ENCODE measurements around the gene STAT5B. TPM values are rescaled to one million over a fixed set of nuclear protein-coding genes. Genes with fewer than 3 reads are reported as not detected.

The STAT5B gene
- total and polyA plus RNA-seq, 2 of the 8 experiments (the other 6 are each of a cell fraction or from before 2014, with no cell fraction given): 35.3 to 52.6 TPM

DNA sequence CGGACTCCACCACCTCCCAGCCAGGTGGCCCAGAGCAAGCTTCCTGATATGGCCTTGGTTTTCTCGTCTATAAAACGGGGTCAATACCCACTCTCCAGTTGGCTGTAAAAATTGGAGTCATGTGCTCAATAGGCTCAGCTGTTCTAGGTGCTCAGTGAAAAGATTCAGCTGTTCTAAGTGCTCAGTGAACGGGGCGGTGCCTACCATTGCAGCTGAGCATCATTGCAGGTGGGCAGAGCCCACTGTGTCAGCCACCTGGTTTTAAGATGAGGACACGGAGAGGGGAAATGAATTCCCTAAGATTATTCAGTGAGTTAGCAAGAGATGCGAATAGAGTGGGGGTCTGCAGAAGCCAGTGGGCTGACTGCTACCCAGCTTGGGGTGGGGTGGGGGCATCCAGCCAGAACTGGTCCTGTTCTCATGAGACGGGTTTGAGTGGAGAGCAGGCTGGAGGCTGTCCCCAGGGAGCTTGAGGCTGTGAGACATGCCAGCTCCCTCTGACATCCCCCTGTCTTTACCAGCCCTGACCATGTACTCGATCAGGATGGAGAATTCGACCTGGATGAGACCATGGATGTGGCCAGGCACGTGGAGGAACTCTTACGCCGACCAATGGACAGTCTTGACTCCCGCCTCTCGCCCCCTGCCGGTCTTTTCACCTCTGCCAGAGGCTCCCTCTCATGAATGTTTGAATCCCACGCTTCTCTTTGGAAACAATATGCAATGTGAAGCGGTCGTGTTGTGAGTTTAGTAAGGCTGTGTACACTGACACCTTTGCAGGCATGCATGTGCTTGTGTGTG, 34.0 kb upstream of the STAT5B start (continued):
- TF ChIP-seq, protein P1, sequence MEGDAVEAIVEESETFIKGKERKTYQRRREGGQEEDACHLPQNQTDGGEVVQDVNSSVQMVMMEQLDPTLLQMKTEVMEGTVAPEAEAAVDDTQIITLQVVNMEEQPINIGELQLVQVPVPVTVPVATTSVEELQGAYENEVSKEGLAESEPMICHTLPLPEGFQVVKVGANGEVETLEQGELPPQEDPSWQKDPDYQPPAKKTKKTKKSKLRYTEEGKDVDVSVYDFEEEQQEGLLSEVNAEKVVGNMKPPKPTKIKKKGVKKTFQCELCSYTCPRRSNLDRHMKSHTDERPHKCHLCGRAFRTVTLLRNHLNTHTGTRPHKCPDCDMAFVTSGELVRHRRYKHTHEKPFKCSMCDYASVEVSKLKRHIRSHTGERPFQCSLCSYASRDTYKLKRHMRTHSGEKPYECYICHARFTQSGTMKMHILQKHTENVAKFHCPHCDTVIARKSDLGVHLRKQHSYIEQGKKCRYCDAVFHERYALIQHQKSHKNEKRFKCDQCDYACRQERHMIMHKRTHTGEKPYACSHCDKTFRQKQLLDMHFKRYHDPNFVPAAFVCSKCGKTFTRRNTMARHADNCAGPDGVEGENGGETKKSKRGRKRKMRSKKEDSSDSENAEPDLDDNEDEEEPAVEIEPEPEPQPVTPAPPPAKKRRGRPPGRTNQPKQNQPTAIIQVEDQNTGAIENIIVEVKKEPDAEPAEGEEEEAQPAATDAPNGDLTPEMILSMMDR (IDR thresholded peaks at IDR 0.05; ENCODE audit: control extremely low read depth in 1 of 3, insufficient read depth in 1 of 3, low read depth in 1 of 3, low read length in 3 of 3): peak in 2 of 3 experiments; percentile 22; a peak in 2 of 4 replicates
- no peak for TF ChIP-seq JUND (IDR thresholded peaks at IDR 0.05; ENCODE audit: low read length)
- no peak for TF ChIP-seq TEAD4 (IDR thresholded peaks at IDR 0.05; ENCODE audit: low read depth, low read length)
- TF ChIP-seq ASH2L (IDR thresholded peaks at IDR 0.05; ENCODE audit: low read length): no peak
- no peak for TF ChIP-seq BCL11A (IDR thresholded peaks at IDR 0.05; ENCODE audit: low read depth in 2 of 2, low read length in 2 of 2)
- TF ChIP-seq RAD21 (IDR thresholded peaks at IDR 0.05 in 1 of 2, conservative IDR thresholded peaks at IDR 0.05 in 1 of 2; ENCODE audit: low read depth in 2 of 2, low read length in 2 of 2): peak in 1 of 2 experiments; percentile 25; a peak in 1 of 4 replicates
- no peak for TF ChIP-seq GABPA (IDR thresholded peaks at IDR 0.05; ENCODE audit: borderline replicate concordance, insufficient read depth, low read length)
- no peak for TF ChIP-seq POLR2A (IDR thresholded peaks at IDR 0.05; ENCODE audit: control extremely low read depth in 1 of 2, low read depth in 2 of 2, low read length in 2 of 2)

Data from H1 (cell line).